Upper lobe of left lung (tissue), 6 donors: Measurements from ENCODE around the gene DNAJC21. TPM values are rescaled to one million over a fixed set of nuclear protein-coding genes. Genes with fewer than 3 reads are reported as not detected.

Experiments
- ATAC-seq, 2 donors: fragments of 200-7000 bp; cut with Tn5 transposase; one replicate each; pipeline ENCODE4 v1.9.1; 2022; ENCODE audit warnings: mild to moderate bottlenecking in 2 of 2, moderate library complexity in 2 of 2; ENCODE audit not compliant: low FRiP score in 2 of 2
- DNase-seq, 2 donors: peaks; one replicate each; pipeline ENCODE4 v3.0.0-alpha.2; 2019 to 2020
- H3K27ac ChIP-seq, 4 donors: fragments of 200-600 bp; sonication (generic); one replicate each; pipeline ENCODE4 v1.5.1; 2016 to 2019
- H3K27me3 ChIP-seq, 4 donors: fragments of 200-600 bp; sonication (generic); one replicate each; pipeline ENCODE4 v1.5.1; 2017 to 2019
- H3K36me3 ChIP-seq, 4 donors: fragments of 200-600 bp; sonication (generic); one replicate each; pipeline ENCODE4 v1.5.1; 2016 to 2019
- H3K4me1 ChIP-seq, 4 donors: fragments of 200-600 bp; sonication (generic); one replicate each; pipeline ENCODE4 v1.5.1; 2018 to 2019
- H3K4me3 ChIP-seq, 4 donors: fragments of 200-600 bp; sonication (generic); one replicate each; pipeline ENCODE4 v1.5.1; 2017 to 2019; ENCODE audit warnings: mild to moderate bottlenecking in 2 of 4, moderate library complexity in 1 of 4
- H3K9me3 ChIP-seq, 4 donors: fragments of 200-600 bp; sonication (generic); one replicate each; pipeline ENCODE4 v1.5.1; 2018 to 2019
- CTCF ChIP-seq, 6 experiments: fragments of 450-650 bp in 4 of 6; fragments of 200-600 bp in 2 of 6; sonication (generic) in 2 of 6; IDR thresholded peaks; one replicate each; pipeline ENCODE4 v1.5.1; 2016 to 2019; ENCODE audit warnings: antibody characterized with exemption in 6 of 6
- EP300 ChIP-seq, 4 donors: sonication (generic); formaldehyde crosslinking; IDR thresholded peaks; one replicate each; pipeline ENCODE4 v1.5.1; 2017; ENCODE audit warnings: antibody characterized with exemption in 4 of 4, control low read depth in 2 of 4
- POLR2A ChIP-seq, 4 donors: fragments of 450-650 bp; IDR thresholded peaks; one replicate each; pipeline ENCODE4 v1.5.1; 2016 to 2017; ENCODE audit warnings: antibody characterized with exemption in 4 of 4, mild to moderate bottlenecking in 2 of 4
- POLR2AphosphoS5 ChIP-seq, 2 donors: sonication (generic); formaldehyde crosslinking; IDR thresholded peaks; one replicate each; pipeline ENCODE4 v1.5.1; 2017; ENCODE audit warnings: antibody characterized with exemption in 2 of 2
- WGBS, 2 donors: methylation state at CpG; one replicate each; pipeline ENCODE4 v1.1.5; 2017 to 2018; 5-methylcytosine and 5-hydroxymethylcytosine counted together
- total RNA-seq, 6 donors: library from RNA; depleted of rRNA in 4 of 6; stranded (reverse); fragments of >200 nt in 4 of 6; gene quantifications; one replicate each; pipeline versions ENCODE4 v1.1.0 to v1.2.1, GENCODE V29; 2016 to 2021
- donor health status: DM: no; HTN: no; CAD: no; lungs with moderate emphysema.
- donor health status: DM: no; HTN: yes; CAD: no; lungs with severe emphysema.

DNAJC21 gene
- total RNA-seq, 6 donors from 2014 or later, result 41.2 to 93.2 (median 46.3) TPM

GRCh38 chr5:34898258-34898895, 31.0 kb upstream of the DNAJC21 start:
- Histone ChIP-seq H3K4me1 (no peaks in the 10 kb centered on the region), H3K27me3 (no peaks in the 10 kb centered on the region), H3K9me3 (no peaks in the 10 kb centered on the region), H3K27ac (no peak overlapping the region), H3K36me3 (no peaks in the 10 kb centered on the region), H3K4me3 (no peak overlapping the region)
- TF ChIP-seq POLR2AphosphoS5 (IDR thresholded peaks at IDR 0.05) (no peak), POLR2A (IDR thresholded peaks at IDR 0.05) (no peak), EP300 (IDR thresholded peaks at IDR 0.05) (no peak), CTCF (IDR thresholded peaks at IDR 0.05) (peak; percentile 63 to 78 (median 68))
- 0 to 5% methylated on average over 3 of the region's 3 CpGs for WGBS, 2 donors
- ATAC-seq, result peak; percentile 68 to 79
- peak in 1 of 2 donors; percentile 55 for DNase-seq

- Histone ChIP-seq H3K27me3 (no peaks in the 10 kb centered on the region), H3K36me3 (no peaks in the 10 kb centered on the region), H3K9me3 (no peaks in the 10 kb centered on the region), H3K4me3 (no peak overlapping the region), H3K27ac (no peak overlapping the region), H3K4me1 (no peaks in the 10 kb centered on the region)
- TF ChIP-seq POLR2AphosphoS5 (IDR thresholded peaks at IDR 0.05), result no peak
- no peak for TF ChIP-seq POLR2A (IDR thresholded peaks at IDR 0.05)
- TF ChIP-seq EP300 (IDR thresholded peaks at IDR 0.05), result no peak
- no peak for TF ChIP-seq CTCF (IDR thresholded peaks at IDR 0.05)
- ATAC-seq, result no peak
- 93 to 98% methylated on average over 2 of the region's 2 CpGs for WGBS, 2 donors
- no peak for DNase-seq
These were observed 30.3 kb upstream of the DNAJC21 start for GRCh38 chr5:34899066-34899465.

- WGBS, 2 donors, result 91 to 94% methylated on average over 6 of the region's 6 CpGs
These were observed 28.7 kb upstream of the DNAJC21 start for GRCh38 chr5:34900652-34901051.

GRCh38 chr5:34903260-34903659, 26.1 kb upstream of the DNAJC21 start:
- no peaks in the 10 kb centered on the region for H3K4me1 ChIP-seq
- no peaks in the 10 kb centered on the region for H3K27me3 ChIP-seq
- H3K9me3 ChIP-seq, result no peaks in the 10 kb centered on the region
- no peak for DNase-seq
- H3K36me3 ChIP-seq, result peaks cover 0 to 21% (median 0%) of the 10 kb centered on the region in 4 donors
- H3K27ac ChIP-seq, result no peak overlapping the region
- ATAC-seq, result no peak
- WGBS, 2 donors, result 31 to 85% methylated on average over 1 of the region's 1 CpG
- TF ChIP-seq POLR2A (IDR thresholded peaks at IDR 0.05) (no peak), POLR2AphosphoS5 (IDR thresholded peaks at IDR 0.05) (no peak), CTCF (IDR thresholded peaks at IDR 0.05) (no peak), EP300 (IDR thresholded peaks at IDR 0.05) (no peak)
- H3K4me3 ChIP-seq, result no peak overlapping the region

More at GRCh38 chr5:34900652-34901051, 28.7 kb upstream of the DNAJC21 start:
- H3K27ac ChIP-seq, result no peak overlapping the region
- DNase-seq (no peak), ATAC-seq (no peak)
- no peaks in the 10 kb centered on the region for H3K4me1 ChIP-seq
- H3K4me3 ChIP-seq, result no peak overlapping the region
- no peaks in the 10 kb centered on the region for H3K9me3 ChIP-seq
- peaks cover 0 to 13% (median 0%) of the 10 kb centered on the region in 4 donors for H3K36me3 ChIP-seq
- no peaks in the 10 kb centered on the region for H3K27me3 ChIP-seq
- TF ChIP-seq CTCF (IDR thresholded peaks at IDR 0.05) (no peak), POLR2A (IDR thresholded peaks at IDR 0.05) (no peak), POLR2AphosphoS5 (IDR thresholded peaks at IDR 0.05) (no peak), EP300 (IDR thresholded peaks at IDR 0.05) (no peak)

- Histone ChIP-seq H3K4me1 (no peaks in the 10 kb centered on the region), H3K4me3 (no peak overlapping the region), H3K36me3 (peaks cover 0 to 43% (median 8%) of the 10 kb centered on the region in 4 donors), H3K27me3 (no peaks in the 10 kb centered on the region), H3K27ac (no peak overlapping the region), H3K9me3 (no peaks in the 10 kb centered on the region)
- TF ChIP-seq EP300 (IDR thresholded peaks at IDR 0.05) (no peak), CTCF (IDR thresholded peaks at IDR 0.05) (no peak), POLR2AphosphoS5 (IDR thresholded peaks at IDR 0.05) (no peak), POLR2A (IDR thresholded peaks at IDR 0.05) (no peak)
- WGBS, 2 donors, result 87 to 88% methylated on average over 2 of the region's 2 CpGs
- ATAC-seq (no peak), DNase-seq (no peak)
These were observed 23.8 kb upstream of the DNAJC21 start for GRCh38 chr5:34905564-34905963.
